PC-9 (cell line): ENCODE results near the gene RAB11FIP4.

ENCODE experiments used
- EZH2 ChIP-seq: fragments of 200-600 bp; sonication (generic); IDR thresholded peaks from 2 replicates; pipeline ENCODE4 v1.8.0; 2017; ENCODE audit warnings: antibody characterized with exemption, low read depth
- TF ChIP-seq, protein P1 (sequence below): fragments of 200-600 bp; sonication (generic); conservative IDR thresholded peaks from 2 replicates; pipeline ENCODE4 v1.6.1; 2017; ENCODE audit warnings: mixed run types, antibody characterized with exemption, mild to moderate bottlenecking, moderate library complexity

DNA sequence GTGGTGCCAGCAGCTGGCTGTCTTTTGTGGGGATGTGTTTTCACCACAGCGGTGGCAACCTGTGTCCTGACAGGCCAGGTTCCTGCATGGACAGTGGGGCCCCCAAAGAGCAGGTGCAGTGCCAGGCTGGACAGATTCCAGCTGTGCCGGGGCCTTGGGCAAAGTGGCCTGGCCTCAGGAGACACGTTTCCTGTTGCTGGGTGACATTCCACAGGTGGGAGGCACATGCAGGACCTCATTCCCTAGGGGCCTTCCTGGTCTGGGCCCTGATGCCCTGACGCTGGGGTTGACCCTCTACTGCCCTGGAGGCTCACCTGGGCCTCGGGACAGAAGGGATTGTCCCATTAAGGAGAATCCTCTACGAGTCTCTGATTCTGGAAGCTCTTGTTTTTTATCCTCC, 182.4 kb downstream of the RAB11FIP4 start:
- TF ChIP-seq, protein P1, sequence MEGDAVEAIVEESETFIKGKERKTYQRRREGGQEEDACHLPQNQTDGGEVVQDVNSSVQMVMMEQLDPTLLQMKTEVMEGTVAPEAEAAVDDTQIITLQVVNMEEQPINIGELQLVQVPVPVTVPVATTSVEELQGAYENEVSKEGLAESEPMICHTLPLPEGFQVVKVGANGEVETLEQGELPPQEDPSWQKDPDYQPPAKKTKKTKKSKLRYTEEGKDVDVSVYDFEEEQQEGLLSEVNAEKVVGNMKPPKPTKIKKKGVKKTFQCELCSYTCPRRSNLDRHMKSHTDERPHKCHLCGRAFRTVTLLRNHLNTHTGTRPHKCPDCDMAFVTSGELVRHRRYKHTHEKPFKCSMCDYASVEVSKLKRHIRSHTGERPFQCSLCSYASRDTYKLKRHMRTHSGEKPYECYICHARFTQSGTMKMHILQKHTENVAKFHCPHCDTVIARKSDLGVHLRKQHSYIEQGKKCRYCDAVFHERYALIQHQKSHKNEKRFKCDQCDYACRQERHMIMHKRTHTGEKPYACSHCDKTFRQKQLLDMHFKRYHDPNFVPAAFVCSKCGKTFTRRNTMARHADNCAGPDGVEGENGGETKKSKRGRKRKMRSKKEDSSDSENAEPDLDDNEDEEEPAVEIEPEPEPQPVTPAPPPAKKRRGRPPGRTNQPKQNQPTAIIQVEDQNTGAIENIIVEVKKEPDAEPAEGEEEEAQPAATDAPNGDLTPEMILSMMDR: no peak
- TF ChIP-seq EZH2: no peak
